ENCODE results near the gene PLA2G12A. TPM values are rescaled to one million over a fixed set of nuclear protein-coding genes. Genes with fewer than 3 reads are reported as not detected.

The PLA2G12A gene
- total RNA-seq, 1 experiment from 2014 or later, result 47.3 TPM

- no peaks in the 10 kb centered on the region for H3K9me3 Mint-ChIP-seq
- H3K23me2 ChIP-seq (ENCODE audit: insufficient read length, low read depth, low read length, poor library complexity, severe bottlenecking), result no peaks in the 10 kb centered on the region
- no peak overlapping the region for H3K18ac ChIP-seq (ENCODE audit: insufficient read length, low read depth, low read length)
- H2AFZ ChIP-seq (ENCODE audit: low read length), result no peak overlapping the region
- no peak overlapping the region for H3K4ac ChIP-seq (ENCODE audit: low read depth, low read length)
- H2BK12ac ChIP-seq (ENCODE audit: insufficient read length, low read depth, low read length), result no peak overlapping the region
- no peak overlapping the region for H3K27ac ChIP-seq (ENCODE audit: insufficient read length, low read depth, low read length)
- peaks cover 17% of the 10 kb centered on the region; the same call in 1 of the 2 replicates for H3K79me2 ChIP-seq (ENCODE audit: insufficient read depth, low read length)
- no peaks in the 10 kb centered on the region for H3K27me3 Mint-ChIP-seq (ENCODE audit: low read depth)
- no peak overlapping the region for H4K8ac ChIP-seq (replicated peaks; ENCODE audit: insufficient read length, low read depth, low read length)
- DNase-seq, result no peak
- H3K9ac ChIP-seq (ENCODE audit: extremely low read depth, insufficient read length, low read length), result no peak overlapping the region
- H3K4me2 ChIP-seq (ENCODE audit: insufficient read depth, insufficient read length, low read length), result no peak overlapping the region
- no peak overlapping the region for H2AK5ac ChIP-seq (ENCODE audit: insufficient read length, low read length)
- no peak for TF ChIP-seq CTCF (conservative IDR thresholded peaks at IDR 0.05)
- H3K4me1 ChIP-seq (ENCODE audit: insufficient read depth, low read length), result no peaks in the 10 kb centered on the region
- no peak overlapping the region for H3K14ac ChIP-seq (ENCODE audit: insufficient read depth, low read length)
- peaks cover 2% of the 10 kb centered on the region for H3K79me1 ChIP-seq (ENCODE audit: insufficient read depth, low read depth, low read length, poor library complexity, severe bottlenecking)
- H3K4me3 Mint-ChIP-seq, result no peak overlapping the region
- no peaks in the 10 kb centered on the region for H3K27me3 ChIP-seq (ENCODE audit: insufficient read depth, low read length)
- no peak overlapping the region for H2BK5ac ChIP-seq (ENCODE audit: insufficient read length, low read length)
- no peak overlapping the region for H2BK120ac ChIP-seq (ENCODE audit: low read depth, low read length, poor library complexity, severe bottlenecking)
- no peak overlapping the region for H3K56ac ChIP-seq (ENCODE audit: insufficient read length, low read depth, low read length)
- no peak overlapping the region for H2BK20ac ChIP-seq (ENCODE audit: low read depth, low read length, poor library complexity, severe bottlenecking)
- peaks cover 13 to 31% (median 25%) of the 10 kb centered on the region in 3 experiments; a peak in 6 of 7 replicates for H3K36me3 Mint-ChIP-seq (ENCODE audit: insufficient read depth in 1 of 3, low read depth in 3 of 3)
- H3K27ac Mint-ChIP-seq, result no peak overlapping the region
- no peak overlapping the region for H3K23ac ChIP-seq (ENCODE audit: insufficient read length, low read depth, low read length)
- no peaks in the 10 kb centered on the region for H4K20me1 ChIP-seq (ENCODE audit: control insufficient read depth, insufficient read depth, insufficient read length)
- H4K91ac ChIP-seq (ENCODE audit: insufficient read length, low read depth, low read length), result no peak overlapping the region
- no peak overlapping the region for H3T11ph ChIP-seq (ENCODE audit: low read length)
- H3K9me3 ChIP-seq (ENCODE audit: control insufficient read depth, low read depth, low read length), result no peaks in the 10 kb centered on the region
- no peak overlapping the region for H2BK15ac ChIP-seq (ENCODE audit: low read depth, low read length)
- no peak overlapping the region for H4K5ac ChIP-seq (ENCODE audit: insufficient read length, low read depth, low read length)
- 0 out of 4 replicates have a peak, but pooled peaks cover 0 to 2% of the 10 kb centered on the region in 2 experiments for H3K4me1 Mint-ChIP-seq
Measured at GRCh38 chr4:109722357-109722756, 7.5 kb downstream of the PLA2G12A start.

Data from H9 (cell line).